HUES48 (cell line): ENCODE measurements around the gene GFRA3.

ENCODE experiments used
- H3K27ac ChIP-seq: one replicate; pipeline ENCODE4 v1.7.0; 2013; ENCODE audit warnings: low read depth, low read length, inconsistent platforms
- H3K27me3 ChIP-seq: 2 replicates; pipeline ENCODE4 v1.6.1; 2013; ENCODE audit warnings: mild to moderate bottlenecking, low read length; ENCODE audit not compliant: control insufficient read depth, insufficient read depth
- H3K36me3 ChIP-seq: 2 replicates; pipeline ENCODE4 v1.6.1; 2013; ENCODE audit warnings: low read length; ENCODE audit not compliant: control insufficient read depth, insufficient read depth
- H3K4me1 ChIP-seq: 2 replicates; pipeline ENCODE4 v1.6.1; 2013; ENCODE audit warnings: mild to moderate bottlenecking, low read length; ENCODE audit not compliant: control insufficient read depth, insufficient read depth
- H3K4me3 ChIP-seq: 2 replicates; pipeline ENCODE4 v1.5.1; 2013; ENCODE audit warnings: mild to moderate bottlenecking, low read depth, low read length
- H3K9ac ChIP-seq: 2 replicates; pipeline ENCODE4 v1.6.1; 2013; ENCODE audit warnings: mild to moderate bottlenecking, low read depth, low read length, moderate library complexity
- H3K9me3 ChIP-seq: 2 replicates; pipeline ENCODE4 v1.6.1; 2013; ENCODE audit warnings: low read length; ENCODE audit not compliant: control insufficient read depth, insufficient read depth

The GFRA3 gene

GRCh38 chr5:138230981-138231589 is 43.3 kb downstream of the GFRA3 start:
- H3K36me3 ChIP-seq, result no peaks in the 10 kb centered on the region
- no peaks in the 10 kb centered on the region for H3K27me3 ChIP-seq
- H3K9me3 ChIP-seq, result no peaks in the 10 kb centered on the region
- no peak overlapping the region for H3K4me3 ChIP-seq
- H3K9ac ChIP-seq, result no peak overlapping the region
- H3K4me1 ChIP-seq, result no peaks in the 10 kb centered on the region
- H3K27ac ChIP-seq, result no peak overlapping the region

DNA sequence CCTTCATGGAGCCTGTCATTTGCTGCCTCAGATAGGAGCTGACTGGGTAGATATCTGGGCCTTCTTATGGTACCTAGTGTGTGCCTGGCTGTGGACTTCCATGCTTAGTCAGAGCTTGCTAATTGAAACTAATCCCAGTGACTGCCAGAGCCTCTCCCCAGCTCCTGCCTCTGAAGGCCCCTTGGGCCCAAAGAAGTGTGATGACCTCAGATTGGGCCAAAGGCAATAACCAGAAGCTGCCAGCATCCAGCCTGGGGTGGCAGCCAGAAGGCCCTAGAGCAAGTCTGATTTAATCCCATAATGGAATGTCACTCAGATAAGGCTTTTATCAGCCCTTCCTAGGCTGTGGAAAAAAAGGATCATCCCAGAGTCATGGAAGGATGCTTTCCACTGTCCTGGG is 44.2 kb downstream of the GFRA3 start:
- Histone ChIP-seq H3K27ac (no peak overlapping the region), H3K27me3 (no peaks in the 10 kb centered on the region), H3K4me1 (no peaks in the 10 kb centered on the region), H3K36me3 (no peaks in the 10 kb centered on the region), H3K9ac (no peak overlapping the region), H3K9me3 (no peaks in the 10 kb centered on the region), H3K4me3 (no peak overlapping the region)

DNA sequence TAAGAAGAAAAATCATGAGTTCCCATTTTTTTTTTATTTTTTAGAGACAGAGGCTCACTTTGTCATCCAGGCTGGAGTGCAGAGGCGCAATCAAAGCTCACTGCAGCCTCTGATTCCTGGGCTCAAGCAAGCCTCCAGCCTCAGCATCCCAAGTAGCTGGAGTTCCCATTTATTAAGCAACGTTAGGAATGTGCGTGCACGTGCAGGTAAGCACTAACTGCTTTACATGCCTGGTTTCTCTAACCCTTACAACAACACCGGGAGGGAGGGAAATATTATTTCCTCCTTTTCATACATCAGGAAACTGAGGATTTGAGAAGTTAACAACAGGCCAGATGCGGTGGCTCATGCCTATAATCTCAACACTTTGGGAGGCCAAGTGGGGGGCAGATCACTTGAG is 45.0 kb downstream of the GFRA3 start:
- no peaks in the 10 kb centered on the region for H3K36me3 ChIP-seq
- no peaks in the 10 kb centered on the region for H3K27me3 ChIP-seq
- no peak overlapping the region for H3K4me3 ChIP-seq
- H3K27ac ChIP-seq, result no peak overlapping the region
- H3K9me3 ChIP-seq, result no peaks in the 10 kb centered on the region
- H3K4me1 ChIP-seq, result no peaks in the 10 kb centered on the region
- no peak overlapping the region for H3K9ac ChIP-seq

GRCh38 chr5:138226910-138227309 is 47.5 kb downstream of the GFRA3 start:
- no peaks in the 10 kb centered on the region for H3K9me3 ChIP-seq
- no peaks in the 10 kb centered on the region for H3K27me3 ChIP-seq
- no peak overlapping the region for H3K4me3 ChIP-seq
- H3K4me1 ChIP-seq, result no peaks in the 10 kb centered on the region
- no peak overlapping the region for H3K9ac ChIP-seq
- H3K36me3 ChIP-seq, result no peaks in the 10 kb centered on the region
- no peak overlapping the region for H3K27ac ChIP-seq

GRCh38 chr5:138224712-138225111 is 49.7 kb downstream of the GFRA3 start:
- Histone ChIP-seq H3K27me3 (no peaks in the 10 kb centered on the region), H3K9ac (no peak overlapping the region), H3K4me1 (no peaks in the 10 kb centered on the region), H3K4me3 (no peak overlapping the region), H3K36me3 (no peaks in the 10 kb centered on the region), H3K9me3 (no peaks in the 10 kb centered on the region), H3K27ac (no peak overlapping the region)

GRCh38 chr5:138223532-138223931 is 50.9 kb downstream of the GFRA3 start:
- H3K9me3 ChIP-seq, result peaks cover 3% of the 10 kb centered on the region; the same call in 1 of the 2 replicates
- H3K27me3 ChIP-seq, result no peaks in the 10 kb centered on the region
- no peak overlapping the region for H3K9ac ChIP-seq
- H3K36me3 ChIP-seq, result no peaks in the 10 kb centered on the region
- H3K27ac ChIP-seq, result no peak overlapping the region
- no peak overlapping the region for H3K4me3 ChIP-seq
- no peaks in the 10 kb centered on the region for H3K4me1 ChIP-seq

DNA sequence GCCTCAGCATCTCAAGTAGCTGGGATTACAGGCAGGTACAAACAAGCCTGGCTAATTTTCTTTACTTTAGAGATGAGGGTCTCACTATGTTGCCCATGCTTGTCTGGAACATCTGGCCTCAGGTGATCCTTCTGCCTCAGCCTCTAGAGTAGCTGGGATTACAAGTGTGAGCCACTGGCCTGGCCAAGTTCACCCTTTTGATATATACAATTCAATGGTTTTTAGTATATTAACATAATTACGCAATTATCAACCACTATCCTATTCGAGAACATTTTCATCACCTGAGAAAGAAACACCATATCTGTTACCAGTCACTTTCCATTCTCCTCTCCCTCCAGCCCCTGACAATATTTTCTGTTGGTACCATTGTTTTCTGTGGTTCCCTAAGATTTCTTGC is 57.6 kb downstream of the GFRA3 start:
- no peak overlapping the region for H3K27ac ChIP-seq
- peaks cover 3% of the 10 kb centered on the region; the same call in 1 of the 2 replicates for H3K9me3 ChIP-seq
- 0 out of 2 replicates have a peak, but pooled peaks cover 2% of the 10 kb centered on the region for H3K4me1 ChIP-seq
- H3K4me3 ChIP-seq, result no peak overlapping the region
- H3K27me3 ChIP-seq, result no peaks in the 10 kb centered on the region
- no peaks in the 10 kb centered on the region for H3K36me3 ChIP-seq
- no peak overlapping the region for H3K9ac ChIP-seq

DNA sequence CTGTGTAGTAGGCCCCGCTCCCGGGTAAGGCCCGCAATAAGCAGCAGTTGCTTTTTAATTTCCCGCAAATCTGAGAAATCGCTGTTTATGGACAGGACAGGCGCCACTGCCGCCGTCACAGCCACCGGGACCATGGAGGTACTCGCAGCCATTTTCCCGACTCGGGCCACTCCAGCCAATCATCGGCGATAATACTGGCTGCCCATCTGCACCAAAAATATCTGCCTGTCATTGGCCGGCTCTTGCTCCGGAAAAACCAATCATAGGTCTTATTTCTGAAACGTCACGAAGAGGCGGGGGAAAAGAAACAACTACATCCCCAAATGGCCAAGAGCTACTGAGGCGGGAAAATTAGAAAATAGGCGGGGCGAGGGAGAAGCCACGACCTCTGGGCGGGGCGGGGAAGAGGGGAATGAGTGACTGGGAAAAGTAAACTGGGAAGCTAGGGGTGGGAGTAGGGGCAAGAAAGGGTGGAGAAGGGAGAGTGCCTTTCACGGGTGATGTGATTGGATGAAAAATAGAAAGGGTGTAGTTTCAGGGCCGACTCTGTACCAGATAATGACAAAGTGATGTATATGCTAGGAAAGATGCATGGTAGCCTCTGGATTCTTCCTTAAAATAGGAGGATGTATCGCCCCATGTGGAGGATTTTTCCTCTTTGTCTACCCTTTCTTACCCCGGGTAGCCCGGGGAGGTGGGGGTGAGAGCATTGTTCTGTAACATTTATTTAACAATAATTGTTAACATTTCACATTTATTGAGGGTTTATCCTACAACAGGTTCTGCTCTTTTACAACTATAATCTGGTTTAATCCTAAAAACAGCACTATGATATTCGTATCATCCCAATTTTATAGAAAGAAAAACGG is 61.0 kb downstream of the GFRA3 start, which contains the start of gene CDC23:
Gene CDC23, minus strand, starts transcription at position 163 of the 869 bp plus-strand sequence. Its CDS starts 11 bp downstream, at position 152.
- Histone ChIP-seq H3K27ac (peak within 1 kb of the TSS; percentile 89), H3K9ac (peak within 1 kb of the TSS; percentile 94), H3K27me3 (no peaks in the 10 kb centered on the region), H3K36me3 (peaks cover 15% of the 10 kb centered on the region), H3K9me3 (no peaks in the 10 kb centered on the region), H3K4me1 (0 out of 2 replicates have a peak, but pooled peaks cover 2% of the 10 kb centered on the region), H3K4me3 (peak within 1 kb of the TSS; percentile 97)

GRCh38 chr5:138212828-138213160 is 61.6 kb downstream of the GFRA3 start:
- Histone ChIP-seq H3K4me1 (0 out of 2 replicates have a peak, but pooled peaks cover 2% of the 10 kb centered on the region), H3K9ac (peak overlapping the region; percentile 94), H3K27me3 (no peaks in the 10 kb centered on the region), H3K9me3 (no peaks in the 10 kb centered on the region), H3K36me3 (peaks cover 19% of the 10 kb centered on the region), H3K27ac (peak overlapping the region; percentile 89), H3K4me3 (peak overlapping the region; percentile 97)

GRCh38 chr5:138210985-138211384 is 63.4 kb downstream of the GFRA3 start:
- Histone ChIP-seq H3K27ac (no peak overlapping the region), H3K27me3 (no peaks in the 10 kb centered on the region), H3K4me1 (0 out of 2 replicates have a peak, but pooled peaks cover 2% of the 10 kb centered on the region), H3K4me3 (no peak overlapping the region), H3K9me3 (no peaks in the 10 kb centered on the region), H3K9ac (no peak overlapping the region), H3K36me3 (peaks cover 30% of the 10 kb centered on the region)
